Measurements from ENCODE around the gene CDK18.

DNA sequence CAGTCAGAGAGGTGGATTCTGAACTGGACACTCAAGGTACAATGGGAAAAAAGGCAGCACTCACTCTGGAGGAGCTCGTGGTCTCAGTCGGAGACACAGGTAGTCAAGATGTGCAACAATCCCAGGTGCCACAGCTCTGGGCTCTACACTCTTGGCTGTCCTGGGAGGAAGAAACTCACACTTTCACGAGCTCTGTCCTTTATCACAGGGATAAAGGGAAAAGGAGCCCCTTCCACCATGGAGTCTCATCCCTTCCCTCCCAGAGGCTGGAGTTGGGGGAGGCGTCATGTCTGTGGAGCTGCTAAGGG, 20.3 kb downstream of the CDK18 start:
- no peak for TF ChIP-seq SUZ12 (IDR thresholded peaks at IDR 0.05; ENCODE audit: extremely low read depth, insufficient read depth, insufficient read length)
- TF ChIP-seq YY1 (IDR thresholded peaks at IDR 0.05; ENCODE audit: insufficient read depth, insufficient read length): no peak

Data from NT2/D1 (cell line).